Activated gamma-delta T cell treated with anti-CD3 and anti-CD28 coated beads, Interleukin-2, amount 50 U/mL, for 16 hours (primary cell): ENCODE results near the gene HORMAD2.
"Not testable (repeated sequence)": the region's sequence is repeated elsewhere in the genome, so short reads cannot be mapped to it uniquely, and the experiment has no call there.

Source experiments
- DNase-seq: peaks from one replicate; pipeline ENCODE4 v3.0.0-alpha.2; 2020; ENCODE audit warnings: low read depth

HORMAD2 gene

GRCh38 chr22:30057375-30057774 lies 22.9 kb upstream of the HORMAD2 start:
- no peak for DNase-seq

DNA sequence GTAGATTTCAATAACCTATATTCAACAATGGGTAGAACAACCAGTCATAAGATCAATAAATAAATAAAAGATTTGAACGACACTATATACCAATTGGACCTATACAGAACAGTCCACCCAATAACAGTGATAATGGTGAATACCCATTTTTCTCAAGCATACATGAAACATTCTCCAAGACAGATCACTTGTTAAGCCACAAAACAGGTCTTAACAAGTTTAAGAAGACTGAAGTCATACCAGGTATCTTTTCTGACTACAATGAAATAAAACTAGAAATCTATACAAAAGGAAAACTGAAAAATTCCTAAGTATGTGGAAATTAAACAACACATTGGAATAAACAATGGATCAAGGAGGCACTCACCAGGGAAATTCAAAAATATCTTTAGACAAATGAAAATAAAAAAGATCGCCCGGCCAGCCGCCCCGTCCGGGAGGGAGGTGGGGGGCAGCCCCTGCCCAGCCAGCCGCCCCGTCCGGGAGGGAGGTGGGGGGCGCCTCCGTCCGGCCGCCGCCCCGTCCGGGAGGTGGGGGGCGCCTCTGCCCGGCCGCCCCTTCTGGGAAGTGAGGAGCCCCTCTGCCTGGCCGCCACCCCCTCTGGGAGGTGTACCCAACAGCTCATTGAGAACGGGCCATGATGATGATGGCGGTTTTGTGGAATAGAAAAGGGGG lies 20.8 kb upstream of the HORMAD2 start:
- DNase-seq = not testable (repeated sequence)

- DNase-seq = not testable (repeated sequence)
These were observed 19.2 kb upstream of the HORMAD2 start for GRCh38 chr22:30061094-30061493.

- DNase-seq = no peak
These were observed 18.0 kb upstream of the HORMAD2 start for GRCh38 chr22:30062259-30062658.

- no peak for DNase-seq
These were observed 17.3 kb upstream of the HORMAD2 start for GRCh38 chr22:30062950-30063349.

DNA sequence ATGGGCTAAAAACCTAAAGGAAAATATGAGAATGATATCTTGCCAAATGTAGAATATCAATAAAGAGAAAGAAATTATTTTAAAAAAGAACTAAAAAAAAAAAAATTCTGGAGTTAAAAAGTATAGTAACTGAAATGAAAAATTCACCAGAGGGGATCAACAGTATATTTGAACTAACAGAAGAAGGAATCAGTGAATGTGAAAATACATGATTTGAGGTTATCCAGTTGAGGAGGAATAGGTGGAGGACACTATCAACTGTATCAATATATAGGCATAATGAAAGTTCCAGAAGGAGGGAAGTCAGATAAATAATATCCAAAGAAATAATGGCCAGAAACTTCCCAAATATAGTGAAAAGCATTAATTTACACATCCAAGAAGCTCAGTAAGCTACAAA lies 16.1 kb upstream of the HORMAD2 start:
- no peak for DNase-seq

- no peak for DNase-seq
These were observed 6.5 kb upstream of the HORMAD2 start for GRCh38 chr22:30073743-30074142.

- DNase-seq = no peak
These were observed 6.1 kb upstream of the HORMAD2 start for GRCh38 chr22:30074147-30074546.

DNA sequence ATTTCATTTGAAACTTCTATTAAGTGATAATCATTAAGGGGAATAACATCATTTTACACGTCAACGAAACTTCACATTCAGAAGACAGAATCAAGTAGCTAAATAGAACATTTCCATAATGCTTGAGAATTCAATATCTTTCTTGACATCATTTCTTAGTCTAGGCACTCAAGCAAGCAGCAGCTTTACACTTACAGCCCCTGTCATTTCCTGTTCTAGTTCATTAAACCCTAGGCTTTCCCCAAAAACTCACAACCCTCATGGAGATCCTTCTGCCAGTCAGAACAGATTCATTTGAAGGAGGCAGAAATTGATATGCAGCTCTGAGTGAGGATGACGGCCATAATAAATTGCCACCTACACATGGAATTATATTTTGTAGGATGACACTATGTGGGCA lies 5.3 kb upstream of the HORMAD2 start:
- no peak for DNase-seq

DNA sequence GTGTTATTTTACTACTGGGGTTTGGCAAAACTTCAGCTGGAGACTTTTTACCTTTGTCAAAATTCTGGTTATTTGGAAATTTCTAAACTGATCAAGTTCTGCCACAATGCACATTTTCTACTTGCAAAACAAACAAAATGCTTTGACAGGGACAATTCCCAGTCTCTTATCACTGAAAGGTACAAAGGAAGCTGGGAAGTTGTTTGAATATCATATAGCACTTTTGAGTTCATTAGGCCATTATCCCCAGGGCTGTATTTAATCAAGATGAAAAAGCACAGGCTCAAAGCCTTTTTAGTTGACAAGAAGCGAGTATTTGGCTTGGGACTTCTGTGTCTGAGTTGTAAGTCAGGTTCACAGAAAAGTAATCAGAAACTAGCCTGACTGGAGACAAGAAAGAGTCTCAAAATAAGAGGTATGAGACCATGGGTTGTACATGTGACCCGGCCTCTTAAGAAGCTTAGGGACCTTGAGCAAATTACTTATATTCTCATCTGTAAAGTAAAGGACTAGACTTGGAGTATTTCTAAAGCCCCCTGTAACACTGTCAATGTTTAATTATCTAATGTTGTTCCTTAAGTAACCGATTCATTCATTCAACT lies 2.9 kb upstream of the HORMAD2 start:
- no peak for DNase-seq

- DNase-seq = no peak
These were observed 1.6 kb upstream of the HORMAD2 start for GRCh38 chr22:30078320-30079311.

DNA sequence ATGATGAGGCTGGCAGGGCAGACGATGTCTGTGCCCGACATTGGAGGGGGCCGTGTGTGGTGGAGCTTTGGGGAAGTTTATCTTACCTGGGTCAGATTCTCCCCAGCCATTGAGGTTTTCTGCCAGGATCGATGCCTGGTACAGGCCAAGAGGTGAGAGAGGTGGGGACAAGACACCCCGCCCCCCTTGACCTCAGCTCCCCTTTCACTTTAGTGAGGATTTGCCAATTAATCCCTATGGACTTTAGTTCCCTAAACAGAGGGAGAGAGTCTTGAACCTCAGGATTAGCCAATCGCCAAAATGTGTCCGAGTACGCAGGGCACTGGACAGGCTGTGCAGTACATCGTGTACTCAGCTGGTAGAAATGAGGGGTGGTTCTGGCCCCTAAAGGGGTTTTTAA lies 541 bp downstream of the HORMAD2 start:
- no peak for DNase-seq

DNA sequence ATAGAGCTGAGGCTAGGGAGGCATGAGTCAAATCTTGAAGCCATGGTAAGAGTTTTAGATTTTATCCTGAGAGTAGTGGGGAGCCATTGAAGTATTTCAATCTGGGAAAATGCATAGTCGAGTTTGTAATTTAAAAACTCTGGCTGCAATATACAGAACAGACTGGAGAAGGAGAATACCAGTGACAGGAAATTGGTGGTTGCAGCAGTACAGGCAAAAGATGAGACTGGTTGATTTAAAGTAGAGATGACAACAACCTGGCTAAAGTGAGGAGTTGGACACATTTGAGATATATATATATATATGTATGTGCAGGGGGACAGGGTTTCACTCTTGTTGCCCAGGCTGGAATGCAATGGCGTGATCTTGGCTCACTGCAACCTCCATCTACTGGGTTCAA lies 6.2 kb downstream of the HORMAD2 start:
- no peak for DNase-seq

GRCh38 chr22:30087037-30087436 lies 6.8 kb downstream of the HORMAD2 start:
- DNase-seq = not testable (repeated sequence)

DNA sequence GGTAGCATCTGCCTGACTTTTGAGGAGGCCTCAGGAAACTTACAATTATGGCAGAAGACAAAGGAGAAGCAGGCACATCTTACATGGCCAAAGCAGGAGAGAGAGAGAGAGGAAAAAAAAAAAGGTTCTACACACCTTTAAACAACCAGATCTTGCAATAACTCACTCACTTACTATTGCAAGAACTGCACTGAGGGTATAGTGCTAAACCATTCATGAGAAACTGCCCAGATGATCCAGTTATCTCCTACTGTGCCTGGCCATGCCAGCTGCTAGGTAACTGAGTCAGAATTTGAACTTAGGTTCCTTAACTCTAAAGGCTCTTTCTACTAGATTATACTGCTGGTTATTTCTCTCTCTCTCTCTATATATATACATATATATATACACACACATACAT lies 7.3 kb downstream of the HORMAD2 start:
- DNase-seq = no peak

- no peak for DNase-seq
These were observed 8.2 kb downstream of the HORMAD2 start for GRCh38 chr22:30088468-30088867.

- DNase-seq = no peak
These were observed 9.4 kb downstream of the HORMAD2 start for GRCh38 chr22:30089655-30089974.

DNA sequence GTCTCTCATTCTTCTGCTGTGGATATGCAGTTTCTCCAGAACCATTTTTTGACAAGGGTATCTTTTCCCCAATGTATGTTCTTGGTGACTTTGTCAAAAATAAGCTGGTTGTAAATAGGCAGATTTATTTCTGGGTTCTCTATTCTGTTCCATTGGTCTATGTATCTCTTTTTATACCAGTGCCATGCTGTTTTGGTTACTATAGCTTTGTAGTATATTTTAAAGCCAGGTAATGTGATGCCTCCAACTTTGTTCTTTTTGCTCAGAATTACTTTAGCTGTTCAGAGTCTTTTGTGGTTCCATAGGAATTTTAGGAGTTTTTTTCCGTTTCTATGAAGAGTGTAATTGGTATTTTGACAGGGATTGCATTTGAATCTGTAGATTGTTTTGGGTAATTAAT lies 12.4 kb downstream of the HORMAD2 start:
- DNase-seq = no peak

DNA sequence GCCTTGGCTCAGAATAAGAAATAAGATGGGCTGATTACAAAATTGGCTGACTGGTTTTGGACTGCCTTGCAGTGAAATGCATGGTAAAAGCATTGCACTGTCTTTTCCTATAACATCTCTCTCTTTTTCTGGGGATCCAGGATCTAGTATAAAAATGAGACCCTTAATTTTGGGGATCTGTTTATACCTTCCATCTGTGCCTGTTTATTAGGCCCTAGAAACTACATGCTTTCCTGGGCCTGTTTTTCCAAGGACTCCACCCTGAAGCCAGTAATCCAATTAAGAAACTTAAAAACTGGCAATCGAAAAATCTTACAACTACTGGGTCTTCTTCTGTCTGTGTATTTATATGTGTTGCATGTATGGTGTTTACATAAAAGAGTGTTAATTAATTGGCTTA lies 14.5 kb downstream of the HORMAD2 start:
- DNase-seq = no peak

- DNase-seq = no peak
These were observed 17.6 kb downstream of the HORMAD2 start for GRCh38 chr22:30097861-30098260.

DNA sequence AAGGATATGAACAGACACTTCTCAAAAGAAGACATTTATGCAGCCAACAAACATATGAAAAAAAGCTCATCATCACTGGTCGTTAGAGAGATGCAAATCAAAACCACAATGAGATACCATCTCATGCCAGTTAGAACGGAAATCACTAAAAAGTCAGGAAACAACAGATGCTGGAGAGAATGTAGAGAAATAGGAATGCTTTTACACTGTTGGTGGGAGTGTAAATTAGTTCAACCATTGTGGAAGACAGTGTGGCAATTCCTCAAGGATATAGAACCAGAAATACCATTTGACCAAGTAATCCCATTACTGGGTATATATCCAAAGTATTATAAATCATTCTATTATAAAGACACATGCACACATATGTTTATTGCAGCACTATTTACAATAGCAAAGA lies 20.5 kb downstream of the HORMAD2 start:
- not testable (repeated sequence) for DNase-seq

- DNase-seq = no peak
These were observed 24.4 kb downstream of the HORMAD2 start for GRCh38 chr22:30104501-30105156.

GRCh38 chr22:30105483-30105882 lies 25.2 kb downstream of the HORMAD2 start:
- no peak for DNase-seq
